Stimulated activated CD4-positive, alpha-beta T cell treated with anti-CD3 and anti-CD28 coated beads, Interleukin-1b, Interleukin-23, amount 100 ng/mL, for 4 hours (primary cell): ENCODE results near the gene AGPS.
"Not testable (repeated sequence)": the region's sequence is repeated elsewhere in the genome, so short reads cannot be mapped to it uniquely, and the experiment has no call there.

ENCODE experiments used
- DNase-seq, 2 donors: peaks; one replicate each; pipeline ENCODE4 v3.0.0-alpha.2; 2020; ENCODE audit warnings: low read depth in 2 of 2

The AGPS gene

GRCh38 chr2:177419274-177419673 is 26.7 kb downstream of the AGPS start:
- DNase-seq, result no peak

DNA sequence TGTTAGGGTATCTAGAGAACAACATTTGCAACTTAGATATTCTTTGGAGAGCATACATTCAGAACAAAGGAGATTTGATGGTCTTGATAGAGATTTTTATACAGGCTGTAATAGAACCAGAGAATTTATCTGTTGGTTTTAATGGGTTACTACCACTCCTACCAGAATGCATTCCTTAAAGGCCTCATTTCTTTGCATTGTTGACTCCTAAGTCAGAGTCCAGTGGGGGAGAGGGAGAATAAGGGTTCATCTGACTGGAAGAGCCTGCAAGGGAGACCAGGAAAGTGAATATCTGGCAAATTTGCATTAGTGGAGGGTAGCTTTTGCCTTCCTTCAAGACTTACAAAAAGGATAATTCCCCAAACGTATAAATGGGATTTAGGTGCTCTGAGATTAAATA is 29.7 kb downstream of the AGPS start:
- no peak for DNase-seq

GRCh38 chr2:177424120-177424519 is 31.5 kb downstream of the AGPS start:
- DNase-seq, result not testable (repeated sequence)

DNA sequence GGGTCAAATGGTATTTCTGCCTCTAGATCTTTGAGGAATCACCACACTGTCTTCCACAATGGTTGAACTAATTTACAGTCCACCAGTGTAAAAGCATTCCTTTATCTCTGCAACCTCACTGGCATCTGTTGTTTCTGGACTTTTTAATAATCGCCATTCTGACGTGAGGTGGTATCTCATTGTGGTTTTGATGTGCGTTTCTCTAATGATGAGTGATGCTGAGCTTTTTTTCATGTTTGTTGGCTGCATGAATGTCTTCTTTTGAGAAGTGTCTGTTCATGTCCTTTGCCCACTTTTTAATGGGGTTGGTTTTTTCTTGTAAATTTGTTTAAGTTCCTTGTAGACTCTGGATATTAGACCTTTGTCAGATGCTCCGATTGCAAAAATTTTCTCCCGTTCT is 32.0 kb downstream of the AGPS start:
- not testable (repeated sequence) for DNase-seq

DNA sequence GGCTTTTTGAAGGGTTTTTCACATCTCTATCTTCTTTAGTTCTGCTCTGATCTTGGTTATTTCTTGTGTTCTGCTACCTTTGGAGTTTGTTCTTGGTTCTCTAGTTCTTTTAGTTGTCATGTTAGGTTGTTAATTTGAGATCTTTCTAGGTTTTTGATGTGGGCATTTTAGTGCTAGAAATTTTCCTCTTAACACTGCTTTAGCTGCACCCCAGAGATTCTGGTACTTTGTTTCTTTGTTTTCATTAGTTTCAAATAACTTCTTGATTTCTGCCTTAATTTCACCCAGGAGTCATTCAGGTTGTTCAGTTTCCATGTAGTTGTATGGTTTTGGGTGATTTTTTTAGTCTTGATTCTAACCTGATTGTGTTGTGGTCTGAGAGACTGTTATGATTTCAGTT is 34.7 kb downstream of the AGPS start:
- DNase-seq, result no peak

- DNase-seq, result not testable (repeated sequence)
These were observed 35.4 kb downstream of the AGPS start for GRCh38 chr2:177427936-177428335.

- no peak for DNase-seq
These were observed 37.2 kb downstream of the AGPS start for GRCh38 chr2:177429688-177430325.

DNA sequence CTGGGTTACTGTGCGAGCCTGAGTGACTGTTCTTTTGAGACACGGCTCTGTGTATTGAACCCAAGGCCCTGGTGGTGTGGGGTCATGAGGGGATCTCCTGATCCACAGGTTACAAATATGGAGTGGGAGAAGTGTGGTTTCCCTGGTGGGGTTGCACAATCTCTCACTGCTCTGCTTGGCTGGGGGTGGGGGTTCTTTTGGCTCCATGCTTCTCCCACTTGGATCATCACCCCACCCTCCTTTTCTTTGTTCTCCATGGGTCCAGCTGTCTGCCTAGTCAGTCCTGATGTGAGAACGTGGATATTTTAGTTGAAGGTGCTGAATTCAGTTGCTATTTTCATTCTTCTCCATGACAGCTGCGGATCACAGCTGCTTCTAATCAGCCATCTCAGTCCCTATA is 37.8 kb downstream of the AGPS start:
- no peak for DNase-seq

DNA sequence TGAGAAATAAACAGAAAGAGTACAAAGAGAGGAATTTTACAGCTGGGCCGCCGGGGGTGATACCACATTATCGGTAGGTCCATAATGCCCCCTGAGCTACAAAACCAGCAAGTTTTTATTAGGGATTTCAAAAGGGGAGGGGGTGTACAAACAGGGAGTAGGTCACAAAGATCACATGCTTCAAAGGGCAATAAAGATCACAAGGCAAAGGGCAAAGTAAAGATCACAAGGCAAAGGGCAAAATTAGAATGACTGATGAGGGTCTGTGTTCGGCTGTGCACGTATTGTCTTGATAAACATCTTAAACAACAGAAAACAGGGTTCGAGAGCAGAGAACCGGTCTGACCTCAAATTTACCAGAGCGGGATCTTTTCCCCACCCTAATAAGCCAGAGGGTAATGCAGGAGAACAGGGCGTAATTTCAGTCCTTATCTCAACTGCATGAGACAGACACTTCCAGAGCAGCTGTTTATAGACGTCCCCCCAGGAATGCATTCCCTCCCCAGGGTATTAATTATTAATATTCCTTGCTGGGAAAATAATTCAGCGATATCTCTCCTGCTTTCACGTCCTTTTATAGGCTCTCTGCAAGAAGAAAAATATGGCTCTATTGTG is 38.6 kb downstream of the AGPS start:
- not testable (repeated sequence) for DNase-seq

DNA sequence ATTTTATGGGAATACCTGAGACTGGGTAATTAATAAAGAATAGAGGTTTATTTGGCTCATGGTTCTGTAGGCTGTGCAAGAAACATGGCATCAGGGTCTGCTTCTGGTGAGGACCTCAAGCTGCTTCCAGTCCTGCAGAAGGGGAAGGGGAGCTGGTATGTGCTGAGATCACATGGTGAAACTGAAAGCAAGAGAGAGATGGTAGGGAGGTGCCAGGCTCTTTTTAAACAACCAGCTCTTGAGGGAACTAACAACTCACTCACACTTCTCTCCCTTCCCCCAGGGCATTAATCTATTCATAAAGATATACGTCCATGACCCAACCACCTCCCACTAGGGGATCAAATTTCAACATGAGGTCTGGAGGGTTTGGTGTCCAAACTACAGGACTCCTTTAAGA is 40.1 kb downstream of the AGPS start:
- DNase-seq, result no peak

GRCh38 chr2:177433402-177433801 is 40.8 kb downstream of the AGPS start:
- no peak for DNase-seq

- no peak for DNase-seq
These were observed 41.9 kb downstream of the AGPS start for GRCh38 chr2:177434475-177434874.

GRCh38 chr2:177445200-177445599 is 52.6 kb downstream of the AGPS start:
- DNase-seq, result no peak

DNA sequence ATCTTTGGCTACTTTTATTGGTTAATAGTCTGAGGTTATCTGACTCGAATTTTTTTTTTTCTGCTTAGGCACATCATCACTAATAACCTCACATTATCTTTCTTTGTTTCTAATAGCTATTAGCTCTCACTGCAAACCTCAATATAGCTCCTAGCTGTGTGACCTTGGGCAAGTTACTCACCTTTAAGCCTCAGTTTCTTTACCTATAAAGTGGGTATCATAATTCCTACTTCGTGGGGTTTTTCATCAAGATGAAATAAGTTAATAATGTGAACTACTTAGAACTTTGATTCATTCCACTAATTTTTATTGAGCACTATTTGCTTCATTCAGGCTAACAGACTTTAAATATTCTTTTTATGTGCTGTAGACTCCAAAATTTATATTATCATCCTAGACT is 55.5 kb downstream of the AGPS start:
- DNase-seq, result no peak

GRCh38 chr2:177449159-177449558 is 56.6 kb downstream of the AGPS start:
- no peak for DNase-seq

DNA sequence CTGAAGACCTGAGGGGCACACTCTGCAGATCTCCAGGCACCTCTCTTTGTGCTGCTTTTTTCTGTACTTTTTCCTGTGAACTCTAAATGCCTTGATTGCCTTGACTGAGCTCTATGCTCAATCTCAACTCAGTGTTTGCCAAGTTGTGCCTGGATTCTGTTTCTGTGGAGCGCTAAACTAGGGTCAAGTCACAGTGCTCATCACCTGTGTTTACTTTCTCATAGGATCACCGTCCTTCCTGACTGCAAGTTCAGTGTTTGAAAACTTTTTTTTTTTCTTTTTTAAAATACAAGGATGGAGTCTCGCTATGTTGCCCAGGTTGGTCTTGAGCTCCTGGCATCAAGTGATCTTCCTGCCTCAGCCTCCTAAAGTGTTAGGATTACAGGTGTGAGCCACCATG is 62.6 kb downstream of the AGPS start:
- DNase-seq, result no peak

DNA sequence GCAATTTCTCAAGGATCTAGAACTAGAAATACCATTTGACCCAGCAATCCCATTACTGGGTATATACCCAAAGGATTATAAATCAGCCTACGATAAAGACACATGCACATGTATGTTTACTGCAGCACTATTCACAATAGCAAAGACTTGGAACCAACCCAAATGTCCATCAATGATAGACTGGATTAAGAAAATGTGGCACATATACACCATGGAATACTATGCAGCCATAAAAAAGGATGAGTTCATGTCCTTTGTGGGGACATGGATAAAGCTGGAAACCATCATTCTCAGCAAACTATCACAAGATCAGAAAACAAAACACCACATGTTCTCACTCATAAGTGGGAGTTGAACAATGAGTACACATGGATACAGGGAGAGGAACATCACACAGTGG is 67.2 kb downstream of the AGPS start:
- DNase-seq, result not testable (repeated sequence)

DNA sequence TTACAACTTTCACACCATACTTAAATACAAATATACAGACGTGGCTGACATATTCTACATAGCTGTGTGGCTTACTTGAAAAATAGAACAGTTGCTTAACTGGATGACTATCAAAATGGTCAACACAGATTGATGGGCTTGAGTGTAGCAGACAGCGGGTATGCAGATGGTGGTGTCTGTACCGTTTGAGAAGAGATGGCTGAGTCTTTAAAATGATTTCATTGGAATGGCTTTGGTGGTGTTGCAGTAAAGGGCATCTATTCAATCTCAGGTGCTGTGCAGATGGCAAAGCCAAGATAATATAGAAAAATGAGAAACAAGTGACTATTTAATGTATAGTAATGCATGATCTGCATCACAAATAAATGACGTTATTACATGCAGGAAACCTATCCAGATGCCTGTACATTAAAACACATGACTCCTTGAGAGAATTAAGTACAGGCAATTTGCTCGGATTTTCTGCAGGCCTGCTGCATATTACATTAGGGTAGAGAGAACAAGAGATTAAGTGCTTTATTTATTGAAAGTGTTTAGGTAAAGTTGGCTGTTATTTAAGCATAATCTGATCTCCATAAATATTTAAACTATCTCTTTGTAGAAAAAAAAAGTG is 68.5 kb downstream of the AGPS start:
- DNase-seq, result no peak

GRCh38 chr2:177464549-177464948 is 72.0 kb downstream of the AGPS start:
- DNase-seq, result no peak

- DNase-seq, result no peak
These were observed 73.0 kb downstream of the AGPS start for GRCh38 chr2:177465400-177466138.

GRCh38 chr2:177466337-177467195 is 74.0 kb downstream of the AGPS start:
- no peak for DNase-seq

DNA sequence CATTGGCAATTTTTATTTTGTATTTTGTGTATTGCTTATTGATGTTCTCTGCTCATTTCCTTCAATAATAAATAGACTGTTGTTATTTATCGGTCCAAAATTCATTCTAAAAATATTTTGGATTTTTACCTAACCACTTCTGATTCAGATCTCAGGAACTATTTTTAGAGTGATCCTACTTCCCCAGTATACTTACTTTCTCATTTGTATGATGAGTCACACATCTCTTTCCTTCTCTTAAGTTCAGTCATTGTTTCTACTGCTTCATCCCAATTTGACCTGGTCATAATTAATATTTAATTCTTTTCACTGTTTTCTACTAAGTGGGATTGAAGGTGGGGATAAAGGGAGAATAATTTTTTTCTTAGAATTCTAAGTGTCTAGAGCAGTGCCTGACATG is 75.1 kb downstream of the AGPS start:
- no peak for DNase-seq
